Upper lobe of left lung (tissue), 4 donors: ENCODE measurements around the gene HNRNPH1.

Experiments
- EP300 ChIP-seq, 4 donors: sonication (generic); formaldehyde crosslinking; IDR thresholded peaks; one replicate each; pipeline ENCODE4 v1.5.1; 2017; ENCODE audit warnings: antibody characterized with exemption in 4 of 4, control low read depth in 2 of 4
- TF ChIP-seq, protein P1 (sequence below), 6 experiments: fragments of 450-650 bp in 4 of 6; fragments of 200-600 bp in 2 of 6; sonication (generic) in 2 of 6; IDR thresholded peaks; one replicate each; pipeline ENCODE4 v1.5.1; 2016 to 2019; ENCODE audit warnings: antibody characterized with exemption in 6 of 6

DNA sequence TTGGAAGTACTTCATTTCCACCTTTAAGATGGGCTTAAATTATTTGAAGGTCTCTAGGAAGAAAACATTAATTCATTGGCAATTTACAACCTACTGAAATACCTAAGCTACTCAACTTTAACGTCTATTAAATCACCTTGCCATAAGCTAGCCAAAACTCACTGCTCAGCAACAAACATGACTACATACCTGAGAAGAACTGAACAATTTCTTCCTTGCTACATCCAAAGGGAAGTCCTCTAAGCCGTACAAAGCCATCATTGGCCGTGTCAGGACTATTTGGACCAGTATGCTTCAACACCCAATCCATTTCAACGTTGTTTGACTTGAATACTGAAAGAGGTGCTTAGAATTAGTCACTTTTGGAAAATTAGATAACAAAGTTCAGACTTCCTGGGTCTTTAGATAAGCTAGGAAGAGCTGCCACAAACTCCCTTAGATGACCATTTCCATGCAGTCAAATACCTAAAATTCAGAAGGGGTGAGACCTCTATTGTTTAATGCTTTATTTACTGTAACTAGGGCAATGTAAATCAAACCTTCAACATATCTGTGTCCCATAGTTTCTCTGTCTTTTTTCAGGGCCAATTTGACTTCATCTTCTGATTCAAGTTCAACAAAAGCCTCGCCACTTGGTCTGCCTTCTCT is 2.6 kb downstream of the HNRNPH1 start:
- no peak for TF ChIP-seq EP300 (IDR thresholded peaks at IDR 0.05)
- TF ChIP-seq, protein P1, sequence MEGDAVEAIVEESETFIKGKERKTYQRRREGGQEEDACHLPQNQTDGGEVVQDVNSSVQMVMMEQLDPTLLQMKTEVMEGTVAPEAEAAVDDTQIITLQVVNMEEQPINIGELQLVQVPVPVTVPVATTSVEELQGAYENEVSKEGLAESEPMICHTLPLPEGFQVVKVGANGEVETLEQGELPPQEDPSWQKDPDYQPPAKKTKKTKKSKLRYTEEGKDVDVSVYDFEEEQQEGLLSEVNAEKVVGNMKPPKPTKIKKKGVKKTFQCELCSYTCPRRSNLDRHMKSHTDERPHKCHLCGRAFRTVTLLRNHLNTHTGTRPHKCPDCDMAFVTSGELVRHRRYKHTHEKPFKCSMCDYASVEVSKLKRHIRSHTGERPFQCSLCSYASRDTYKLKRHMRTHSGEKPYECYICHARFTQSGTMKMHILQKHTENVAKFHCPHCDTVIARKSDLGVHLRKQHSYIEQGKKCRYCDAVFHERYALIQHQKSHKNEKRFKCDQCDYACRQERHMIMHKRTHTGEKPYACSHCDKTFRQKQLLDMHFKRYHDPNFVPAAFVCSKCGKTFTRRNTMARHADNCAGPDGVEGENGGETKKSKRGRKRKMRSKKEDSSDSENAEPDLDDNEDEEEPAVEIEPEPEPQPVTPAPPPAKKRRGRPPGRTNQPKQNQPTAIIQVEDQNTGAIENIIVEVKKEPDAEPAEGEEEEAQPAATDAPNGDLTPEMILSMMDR (IDR thresholded peaks at IDR 0.05), result no peak
